ENCODE data around the gene SMOC2.
"Not testable (repeated sequence)": the region's sequence is repeated elsewhere in the genome, so short reads cannot be mapped to it uniquely, and the experiment has no call there.

SMOC2 gene

DNA sequence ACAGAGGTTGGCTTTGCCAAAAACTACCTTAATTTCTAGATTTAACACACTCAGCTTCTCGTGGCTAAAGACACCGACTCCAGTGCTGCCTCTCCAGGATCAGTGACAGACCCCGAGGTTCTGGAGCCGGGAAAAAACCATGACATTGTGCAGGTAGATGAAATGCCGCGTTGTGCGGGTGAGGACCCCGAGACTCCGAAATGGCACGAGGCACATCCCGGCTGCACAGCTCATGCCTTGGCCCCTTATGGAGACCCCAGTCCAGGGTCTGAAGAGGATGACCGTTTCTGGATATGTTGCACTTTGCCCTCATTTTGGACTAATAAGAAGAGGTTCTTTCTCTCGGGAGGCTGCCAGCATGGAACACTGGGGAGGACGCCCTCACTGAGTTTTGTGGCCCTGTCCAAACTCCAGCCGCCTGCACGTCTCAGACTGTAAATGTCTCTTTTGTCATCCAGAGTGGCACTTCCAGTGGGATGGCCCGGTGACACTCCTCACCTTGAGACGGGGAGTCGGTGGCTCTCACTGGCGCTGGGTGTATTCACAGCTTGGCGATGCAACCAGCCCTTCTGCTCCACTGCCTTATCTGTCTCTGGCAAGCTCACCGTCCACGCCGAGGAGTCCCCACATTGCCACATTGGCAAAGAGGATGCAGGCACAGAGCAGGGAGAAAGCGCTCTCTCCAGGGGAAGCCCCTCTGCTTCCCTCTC, 245.2 kb downstream of the SMOC2 start:
- ATAC-seq = no peak
- H3K4me3 Mint-ChIP-seq = no peak overlapping the region
- H3K4me1 Mint-ChIP-seq = no peaks in the 10 kb centered on the region
- H3K27me3 Mint-ChIP-seq = peaks cover 34% of the 10 kb centered on the region
- no peaks in the 10 kb centered on the region for H3K9me3 Mint-ChIP-seq
- no peak overlapping the region for H3K27ac Mint-ChIP-seq
- no peak for DNase-seq

DNA sequence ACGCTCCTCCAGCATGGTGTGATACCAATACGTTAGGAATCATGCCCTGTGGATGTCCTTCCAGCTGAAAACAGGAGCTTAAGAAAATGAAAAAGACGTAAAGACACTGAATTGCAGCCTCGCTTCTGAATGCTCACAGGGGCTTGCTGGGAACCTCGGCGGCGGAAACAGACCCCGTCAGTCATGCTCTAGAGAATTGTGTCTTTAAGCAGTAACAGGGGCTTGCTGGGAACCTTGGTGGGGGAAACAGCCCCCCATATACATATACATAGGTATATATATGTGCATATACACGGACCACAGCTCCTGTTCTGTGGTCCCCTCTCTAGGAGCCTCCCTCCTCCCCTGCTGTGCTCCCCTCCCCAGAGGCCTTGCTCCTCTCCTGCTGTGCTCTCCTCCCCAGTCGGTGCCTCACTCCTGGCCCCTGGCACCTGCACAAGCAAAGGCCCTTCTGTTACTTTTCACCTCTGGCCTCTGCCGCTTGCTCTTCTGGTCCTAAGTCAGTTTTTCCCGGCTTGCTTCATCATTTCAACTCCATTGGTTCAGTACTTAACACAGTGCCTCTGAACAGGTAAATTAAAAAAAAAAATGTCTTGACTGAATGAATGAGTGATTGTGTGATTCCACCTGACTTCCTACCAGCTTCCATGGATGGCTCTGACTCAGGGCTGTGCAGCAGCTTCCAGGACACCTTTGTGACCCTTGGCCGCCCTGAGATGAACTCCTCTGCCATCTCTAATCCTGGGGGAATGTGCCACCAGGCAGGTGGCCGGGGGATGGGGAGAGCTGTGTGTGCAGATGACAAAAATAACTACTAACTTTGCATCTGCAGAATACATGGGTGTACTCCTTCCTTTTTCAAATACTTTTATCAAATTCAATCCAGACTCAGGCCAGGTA, 246.1 kb downstream of the SMOC2 start:
- no peak for ATAC-seq

DNA sequence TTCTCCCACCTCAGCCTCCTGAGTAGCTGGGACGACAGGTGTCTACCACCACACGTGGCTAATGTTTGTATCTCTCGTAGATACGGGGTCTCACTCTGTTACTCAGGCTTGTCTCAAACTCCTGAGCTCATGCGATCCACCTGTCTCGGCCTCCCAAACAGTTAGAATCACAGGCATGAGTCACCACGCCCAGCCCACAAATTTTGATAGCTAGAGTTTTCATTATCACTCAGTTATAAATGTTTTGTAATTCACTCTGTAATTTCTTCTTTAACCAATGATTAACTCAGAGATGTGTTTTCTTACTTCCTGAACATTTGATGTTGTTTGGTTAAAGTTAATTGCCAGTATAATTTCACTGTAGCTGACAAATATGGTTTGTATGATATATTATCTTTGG, 249.3 kb downstream of the SMOC2 start:
- H3K27ac Mint-ChIP-seq = no peak overlapping the region
- DNase-seq = no peak
- H3K4me1 Mint-ChIP-seq = no peaks in the 10 kb centered on the region
- no peaks in the 10 kb centered on the region for H3K9me3 Mint-ChIP-seq
- peaks cover 17% of the 10 kb centered on the region for H3K27me3 Mint-ChIP-seq
- ATAC-seq = no peak
- no peak overlapping the region for H3K4me3 Mint-ChIP-seq

More for the DNA sequence above, 246.1 kb downstream of the SMOC2 start:
- no peaks in the 10 kb centered on the region for H3K9me3 Mint-ChIP-seq
- H3K27ac Mint-ChIP-seq = no peak overlapping the region
- H3K27me3 Mint-ChIP-seq = peaks cover 34% of the 10 kb centered on the region
- no peak for DNase-seq
- no peaks in the 10 kb centered on the region for H3K4me1 Mint-ChIP-seq
- H3K4me3 Mint-ChIP-seq = no peak overlapping the region

DNA sequence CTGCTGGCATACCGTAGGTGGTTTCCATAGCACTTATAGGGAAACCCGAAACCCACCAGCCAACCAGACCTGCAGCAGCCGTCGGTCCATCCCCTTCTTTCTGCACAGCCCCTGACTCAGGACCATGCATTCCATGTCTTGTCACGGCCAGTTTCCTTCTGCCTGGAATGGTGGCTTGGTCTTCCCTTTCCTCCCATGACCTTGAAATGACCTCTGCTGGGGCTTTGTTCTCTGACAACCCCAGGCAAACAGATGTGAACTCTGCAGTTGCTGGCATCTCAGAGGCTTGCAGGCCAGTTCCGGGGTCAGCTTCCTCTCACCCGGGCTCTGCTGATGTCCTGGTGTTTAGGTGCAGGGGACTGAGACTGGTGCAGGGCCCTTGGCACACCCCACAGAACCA, 250.8 kb downstream of the SMOC2 start:
- no peak for DNase-seq
- Mint-ChIP-seq H3K4me1 (no peaks in the 10 kb centered on the region), H3K4me3 (no peak overlapping the region), H3K27me3 (peaks cover 16% of the 10 kb centered on the region), H3K9me3 (no peaks in the 10 kb centered on the region), H3K27ac (no peak overlapping the region)
- ATAC-seq = no peak

DNA sequence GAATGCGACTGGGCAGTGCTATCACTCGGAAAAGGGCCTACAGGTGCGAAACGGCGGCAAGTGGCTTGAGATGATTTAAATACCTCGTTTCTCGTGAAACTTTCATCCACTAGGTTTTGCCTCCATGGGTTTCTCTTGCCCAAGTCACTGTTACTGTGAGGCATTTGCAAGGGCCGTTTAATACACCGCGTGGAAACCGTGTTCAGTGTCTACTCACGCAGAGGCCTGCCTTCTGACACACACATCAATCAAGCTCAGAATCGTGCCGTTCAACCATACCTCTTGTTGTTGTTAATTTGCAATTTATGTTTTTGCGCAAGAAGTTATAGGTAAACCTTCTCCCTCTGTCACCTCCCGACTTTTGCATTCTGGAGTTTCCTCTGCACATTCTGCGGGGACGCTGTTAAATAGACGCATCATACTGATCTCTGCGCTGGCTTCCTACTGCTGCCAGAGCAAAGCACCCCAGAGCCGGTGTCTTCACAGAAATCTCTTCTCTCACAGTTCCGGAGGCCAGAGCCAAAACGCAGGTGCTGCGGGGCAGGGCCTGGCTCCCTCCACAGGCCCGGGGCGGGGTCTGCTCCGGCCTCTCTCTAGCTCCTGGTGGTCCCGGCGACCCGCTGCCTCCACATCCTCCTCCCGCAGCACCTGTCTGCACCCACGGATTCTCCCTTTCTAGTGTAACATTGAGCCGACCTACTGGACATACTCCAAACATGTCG, 251.4 kb downstream of the SMOC2 start:
- DNase-seq (no peak), ATAC-seq (no peak)
- Mint-ChIP-seq H3K27me3 (peaks cover 10% of the 10 kb centered on the region), H3K4me3 (no peak overlapping the region), H3K27ac (no peak overlapping the region), H3K9me3 (no peaks in the 10 kb centered on the region), H3K4me1 (no peaks in the 10 kb centered on the region)

DNA sequence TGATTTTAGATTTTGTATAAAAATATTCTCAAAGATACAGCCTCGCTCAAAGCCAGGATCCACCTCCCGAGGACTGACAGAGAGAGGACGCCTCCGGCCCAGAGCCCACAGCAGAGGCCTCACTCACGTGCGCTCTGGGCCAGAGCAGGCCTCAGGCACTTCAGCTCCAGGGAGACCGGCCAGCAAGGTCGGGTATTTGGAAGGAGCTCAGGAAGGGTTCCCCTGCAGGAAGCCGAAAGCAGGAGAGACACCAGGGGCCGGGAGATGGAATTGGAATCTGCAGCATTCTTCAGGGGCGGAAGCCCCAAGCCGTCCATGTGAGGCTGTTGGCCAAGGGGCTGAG, 251.9 kb downstream of the SMOC2 start:
- DNase-seq, H3K27me3 Mint-ChIP-seq, H3K4me3 Mint-ChIP-seq, H3K4me1 Mint-ChIP-seq, ATAC-seq, H3K9me3 Mint-ChIP-seq, H3K27ac Mint-ChIP-seq: not testable (repeated sequence)

DNA sequence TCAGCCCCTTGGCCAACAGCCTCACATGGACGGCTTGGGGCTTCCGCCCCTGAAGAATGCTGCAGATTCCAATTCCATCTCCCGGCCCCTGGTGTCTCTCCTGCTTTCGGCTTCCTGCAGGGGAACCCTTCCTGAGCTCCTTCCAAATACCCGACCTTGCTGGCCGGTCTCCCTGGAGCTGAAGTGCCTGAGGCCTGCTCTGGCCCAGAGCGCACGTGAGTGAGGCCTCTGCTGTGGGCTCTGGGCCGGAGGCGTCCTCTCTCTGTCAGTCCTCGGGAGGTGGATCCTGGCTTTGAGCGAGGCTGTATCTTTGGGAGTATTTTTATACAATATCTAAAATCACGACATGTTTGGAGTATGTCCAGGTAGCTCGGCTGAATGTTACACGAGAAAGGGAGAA, 253.8 kb downstream of the SMOC2 start:
- not testable (repeated sequence) for H3K27me3 Mint-ChIP-seq, H3K27ac Mint-ChIP-seq, H3K9me3 Mint-ChIP-seq, H3K4me1 Mint-ChIP-seq, ATAC-seq, H3K4me3 Mint-ChIP-seq, DNase-seq

DNA sequence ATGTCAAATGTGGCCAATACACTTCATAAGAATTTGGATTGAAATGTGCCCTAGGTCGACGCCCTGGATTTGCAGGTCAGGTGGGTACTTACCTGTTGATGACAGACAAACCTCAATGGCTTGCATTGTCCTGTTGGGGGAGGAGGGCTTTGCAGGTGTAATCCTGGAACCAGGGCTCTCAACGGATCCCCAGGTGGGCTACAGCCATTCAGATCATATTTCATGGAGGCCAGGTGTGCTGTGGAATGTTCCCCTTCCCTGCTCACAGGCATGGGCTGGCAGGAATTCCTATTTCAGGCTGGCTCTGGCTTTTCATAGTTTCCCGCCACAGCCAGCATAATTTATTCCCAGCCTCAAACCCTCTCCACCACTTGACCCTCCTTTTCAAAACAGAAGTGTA, 254.7 kb downstream of the SMOC2 start:
- H3K4me1 Mint-ChIP-seq = no peaks in the 10 kb centered on the region
- H3K9me3 Mint-ChIP-seq = no peaks in the 10 kb centered on the region
- H3K27me3 Mint-ChIP-seq = peaks cover under 1% of the 10 kb centered on the region
- no peak overlapping the region for H3K4me3 Mint-ChIP-seq
- DNase-seq (no peak), ATAC-seq (no peak)
- H3K27ac Mint-ChIP-seq = no peak overlapping the region

DNA sequence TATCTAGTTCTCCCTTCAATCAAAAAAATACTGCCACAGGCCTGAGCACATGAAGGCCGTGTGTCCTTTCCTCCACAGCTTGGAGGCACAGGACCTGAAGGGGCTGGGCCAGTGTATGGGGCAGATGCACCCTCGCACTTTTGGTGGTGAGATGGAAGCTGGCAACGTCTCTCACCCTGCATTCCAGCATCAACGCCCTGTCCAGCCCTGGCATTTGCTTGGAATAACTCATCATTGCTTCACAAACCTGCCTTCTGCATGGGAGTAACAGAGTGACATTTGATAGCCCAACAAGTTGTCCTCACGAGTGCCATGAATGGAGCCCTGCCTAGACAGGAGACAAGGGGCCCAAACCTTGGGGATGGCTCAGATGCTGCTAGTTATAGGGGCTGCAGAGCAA, 257.9 kb downstream of the SMOC2 start:
- Mint-ChIP-seq H3K4me1 (no peaks in the 10 kb centered on the region), H3K27ac (no peak overlapping the region), H3K9me3 (no peaks in the 10 kb centered on the region), H3K4me3 (no peak overlapping the region), H3K27me3 (peaks cover 25% of the 10 kb centered on the region)
- ATAC-seq = no peak
- DNase-seq = no peak

DNA sequence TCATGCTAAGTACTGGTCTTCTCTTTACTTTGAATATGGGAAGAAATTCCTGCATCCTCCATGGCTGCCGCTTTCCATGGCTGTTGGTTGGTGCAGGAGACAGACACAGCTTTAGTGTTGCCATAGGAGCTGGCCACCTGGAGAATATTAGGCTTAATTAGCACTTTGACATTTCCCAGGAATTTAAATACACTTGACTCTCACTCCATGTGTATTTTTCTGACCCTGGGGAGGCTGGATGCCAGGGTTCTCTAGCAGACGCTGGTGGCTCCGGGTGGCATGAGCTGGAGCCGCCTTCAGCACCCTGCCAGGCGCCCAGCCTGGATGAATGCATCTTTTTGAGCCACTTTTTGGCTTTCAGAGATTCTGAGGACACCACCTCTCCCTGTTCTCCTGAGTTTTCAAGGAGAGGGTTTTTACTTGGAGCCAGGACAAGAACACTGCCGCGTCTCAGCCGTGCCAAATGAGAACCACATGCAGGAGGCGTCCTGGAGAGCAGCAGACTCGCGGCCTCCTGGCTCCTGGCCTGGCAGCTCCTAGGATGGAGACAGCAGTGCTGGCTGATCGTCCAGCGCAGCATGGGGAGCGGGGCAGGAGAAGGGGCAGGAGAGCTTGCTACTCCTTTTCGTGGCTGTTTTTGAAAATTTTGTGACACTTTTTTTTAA, 258.8 kb downstream of the SMOC2 start:
- no peak overlapping the region for H3K4me3 Mint-ChIP-seq
- H3K9me3 Mint-ChIP-seq = no peaks in the 10 kb centered on the region
- H3K27ac Mint-ChIP-seq = no peak overlapping the region
- DNase-seq = no peak
- peaks cover 25% of the 10 kb centered on the region for H3K27me3 Mint-ChIP-seq
- H3K4me1 Mint-ChIP-seq = no peaks in the 10 kb centered on the region
- ATAC-seq = no peak

DNA sequence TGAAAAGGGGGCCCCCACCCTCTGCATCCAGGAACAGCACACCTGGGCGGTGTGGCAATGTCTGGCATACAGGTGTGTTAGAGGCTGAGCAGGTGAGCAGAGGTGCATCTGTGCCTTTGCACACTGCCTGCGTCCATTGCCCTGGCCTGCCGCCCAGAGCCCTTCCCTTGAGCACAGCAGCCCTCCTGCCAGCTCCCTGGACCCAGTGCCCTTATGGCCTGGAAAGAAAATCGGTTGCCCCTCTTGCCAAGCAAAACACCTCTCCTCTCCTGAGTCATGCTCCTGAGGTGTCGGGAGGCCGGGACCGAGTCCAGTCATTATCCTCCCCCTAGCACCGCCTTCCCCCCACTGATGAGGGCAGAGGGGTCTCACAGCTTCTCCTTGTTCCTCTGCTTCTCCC, 259.9 kb downstream of the SMOC2 start:
- Mint-ChIP-seq H3K27ac (no peak overlapping the region), H3K4me3 (no peak overlapping the region), H3K27me3 (peaks cover 25% of the 10 kb centered on the region), H3K4me1 (no peaks in the 10 kb centered on the region), H3K9me3 (no peaks in the 10 kb centered on the region)
- DNase-seq (no peak), ATAC-seq (no peak)

DNA sequence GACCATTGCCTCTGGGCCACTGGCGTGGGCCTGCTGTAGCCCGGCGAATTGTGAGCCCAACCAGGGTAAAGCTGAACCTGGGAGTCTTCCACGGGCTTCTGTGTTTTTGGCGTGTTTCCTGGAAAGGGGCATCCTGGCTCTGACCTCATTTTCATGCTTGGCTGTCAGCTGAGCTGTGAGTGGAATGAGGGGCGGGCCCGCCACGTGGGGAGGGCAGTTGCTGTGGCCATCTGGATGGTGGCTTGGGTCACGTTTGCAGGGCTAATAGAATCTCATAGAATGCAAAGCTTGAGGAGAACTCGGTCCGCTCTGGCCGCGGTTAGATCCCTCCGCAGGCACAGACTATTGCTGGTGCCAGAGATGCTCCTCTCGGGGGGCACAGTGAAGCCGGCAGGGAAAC, 263.0 kb downstream of the SMOC2 start:
- Mint-ChIP-seq H3K27me3 (peaks cover 27% of the 10 kb centered on the region), H3K9me3 (no peaks in the 10 kb centered on the region), H3K27ac (no peak overlapping the region), H3K4me1 (no peaks in the 10 kb centered on the region), H3K4me3 (no peak overlapping the region)
- ATAC-seq (no peak), DNase-seq (no peak)

DNA sequence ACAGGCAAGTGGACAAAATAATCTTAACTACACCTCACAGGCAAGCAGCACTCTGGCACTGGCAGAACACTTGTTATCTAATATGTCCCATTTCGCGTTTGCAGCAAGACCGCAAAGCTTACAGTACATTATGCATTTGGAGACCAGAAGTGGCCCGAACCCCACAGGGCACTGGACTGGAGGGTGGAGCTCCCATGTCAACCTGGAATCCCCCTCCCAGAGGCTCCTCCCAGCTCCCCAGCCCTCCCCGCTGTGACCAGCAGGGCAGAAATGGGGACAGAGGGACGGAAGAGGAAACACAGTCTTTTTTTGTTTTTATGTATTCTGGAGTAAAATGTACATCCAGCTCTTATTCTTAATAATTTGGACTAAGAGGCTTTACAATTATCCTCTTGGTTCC, 263.7 kb downstream of the SMOC2 start:
- ATAC-seq (no peak), DNase-seq (no peak)
- H3K27me3 Mint-ChIP-seq = peaks cover 33% of the 10 kb centered on the region
- H3K4me1 Mint-ChIP-seq = no peaks in the 10 kb centered on the region
- no peaks in the 10 kb centered on the region for H3K9me3 Mint-ChIP-seq
- H3K4me3 Mint-ChIP-seq = no peak overlapping the region
- no peak overlapping the region for H3K27ac Mint-ChIP-seq

DNA sequence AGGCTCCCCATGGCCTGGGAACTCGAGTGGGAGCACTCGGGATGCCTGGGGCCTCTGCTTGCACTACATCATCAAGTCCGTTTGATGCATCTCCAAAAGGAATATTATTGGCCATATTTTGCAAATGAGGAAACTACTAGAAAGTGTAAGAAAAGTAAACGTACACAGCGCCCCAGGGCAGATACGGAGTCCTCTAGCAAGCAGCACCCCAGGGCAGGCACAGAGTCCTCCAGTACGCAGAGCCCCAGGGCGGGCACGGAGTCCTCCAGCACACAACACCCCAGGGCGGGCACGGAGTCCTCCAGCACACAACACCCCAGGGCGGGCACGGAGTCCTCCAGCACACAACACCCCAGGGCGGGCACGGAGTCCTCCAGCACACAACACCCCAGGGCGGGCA, 264.3 kb downstream of the SMOC2 start:
- H3K4me1 Mint-ChIP-seq, H3K27ac Mint-ChIP-seq, DNase-seq, H3K9me3 Mint-ChIP-seq, H3K4me3 Mint-ChIP-seq: not testable (repeated sequence)
- ATAC-seq = peak; percentile 36
- peaks cover 33% of the 10 kb centered on the region for H3K27me3 Mint-ChIP-seq

DNA sequence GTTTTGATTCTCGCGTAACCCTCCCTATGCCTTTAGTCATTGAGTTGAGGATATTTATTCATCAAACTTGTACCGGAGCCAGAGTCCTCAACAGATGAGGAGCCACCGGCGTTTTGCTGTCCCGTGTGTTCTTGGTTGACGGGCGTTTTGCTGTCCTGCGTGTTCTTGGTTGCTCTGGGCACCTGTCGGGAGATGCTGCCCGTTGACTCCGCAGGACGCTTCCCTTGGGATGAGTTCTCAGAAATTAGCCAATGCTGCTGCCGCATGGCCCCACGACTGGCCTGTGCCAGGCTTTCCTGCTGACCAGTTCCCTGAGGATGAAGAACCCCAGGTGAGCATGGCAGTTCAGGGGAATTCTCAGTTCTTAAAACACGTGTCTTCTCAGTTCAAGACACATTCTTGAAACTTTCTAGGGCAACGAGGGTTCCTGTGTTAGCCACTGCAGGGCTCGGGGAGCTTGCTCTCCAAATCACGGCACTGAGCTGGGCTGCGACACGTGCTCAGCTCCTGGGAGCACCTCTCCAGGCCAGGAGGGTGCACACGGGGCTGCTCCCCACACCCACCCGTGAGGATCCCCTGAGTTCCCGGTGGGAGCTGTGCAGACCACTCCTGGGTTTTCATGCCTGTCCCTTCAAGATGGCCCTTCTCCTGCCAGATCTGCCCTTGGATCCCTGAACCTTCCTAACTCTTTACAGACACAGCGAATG, 265.6 kb downstream of the SMOC2 start:
- Mint-ChIP-seq H3K4me1 (no peaks in the 10 kb centered on the region), H3K27me3 (peaks cover 24% of the 10 kb centered on the region), H3K9me3 (no peaks in the 10 kb centered on the region), H3K27ac (no peak overlapping the region), H3K4me3 (no peak overlapping the region)
- no peak for DNase-seq
- no peak for ATAC-seq

Data from stimulated activated naive CD8-positive, alpha-beta T cell treated with anti-CD3 and anti-CD28 coated beads, Interleukin-15, amount 100 ng/mL, for 72 hours (primary cell).